Thyroid gland (tissue), 4 donors: ENCODE results near the gene NUDT4.
"Not testable (repeated sequence)": the region's sequence is repeated elsewhere in the genome, so short reads cannot be mapped to it uniquely, and the experiment has no call there.

Experiments used
- POLR2A ChIP-seq, 2 donors: fragments of 450-650 bp; IDR thresholded peaks; one replicate each; pipeline ENCODE4 v1.6.1; 2017; ENCODE audit warnings: antibody characterized with exemption in 2 of 2, mild to moderate bottlenecking in 2 of 2, moderate library complexity in 1 of 2
- TF ChIP-seq, protein P1 (sequence below), 6 experiments: fragments of 200-600 bp in 3 of 6; fragments of 450-650 bp in 3 of 6; sonication (generic) in 3 of 6; IDR thresholded peaks; one replicate each; pipeline ENCODE4 v1.5.1; 2016 to 2019; ENCODE audit warnings: antibody characterized with exemption in 6 of 6, mild to moderate bottlenecking in 2 of 6, inconsistent platforms in 1 of 6, moderate library complexity in 1 of 6

- TF ChIP-seq, protein P1, sequence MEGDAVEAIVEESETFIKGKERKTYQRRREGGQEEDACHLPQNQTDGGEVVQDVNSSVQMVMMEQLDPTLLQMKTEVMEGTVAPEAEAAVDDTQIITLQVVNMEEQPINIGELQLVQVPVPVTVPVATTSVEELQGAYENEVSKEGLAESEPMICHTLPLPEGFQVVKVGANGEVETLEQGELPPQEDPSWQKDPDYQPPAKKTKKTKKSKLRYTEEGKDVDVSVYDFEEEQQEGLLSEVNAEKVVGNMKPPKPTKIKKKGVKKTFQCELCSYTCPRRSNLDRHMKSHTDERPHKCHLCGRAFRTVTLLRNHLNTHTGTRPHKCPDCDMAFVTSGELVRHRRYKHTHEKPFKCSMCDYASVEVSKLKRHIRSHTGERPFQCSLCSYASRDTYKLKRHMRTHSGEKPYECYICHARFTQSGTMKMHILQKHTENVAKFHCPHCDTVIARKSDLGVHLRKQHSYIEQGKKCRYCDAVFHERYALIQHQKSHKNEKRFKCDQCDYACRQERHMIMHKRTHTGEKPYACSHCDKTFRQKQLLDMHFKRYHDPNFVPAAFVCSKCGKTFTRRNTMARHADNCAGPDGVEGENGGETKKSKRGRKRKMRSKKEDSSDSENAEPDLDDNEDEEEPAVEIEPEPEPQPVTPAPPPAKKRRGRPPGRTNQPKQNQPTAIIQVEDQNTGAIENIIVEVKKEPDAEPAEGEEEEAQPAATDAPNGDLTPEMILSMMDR (IDR thresholded peaks at IDR 0.05): not testable (repeated sequence)
- TF ChIP-seq POLR2A (IDR thresholded peaks at IDR 0.05): peak in 1 of 2 donors; percentile 48
These were observed 672 bp downstream of the NUDT4 start for GRCh38 chr12:93378196-93378997.
